Measurements from ENCODE around the gene LRRC1.

LRRC1 gene

DNA sequence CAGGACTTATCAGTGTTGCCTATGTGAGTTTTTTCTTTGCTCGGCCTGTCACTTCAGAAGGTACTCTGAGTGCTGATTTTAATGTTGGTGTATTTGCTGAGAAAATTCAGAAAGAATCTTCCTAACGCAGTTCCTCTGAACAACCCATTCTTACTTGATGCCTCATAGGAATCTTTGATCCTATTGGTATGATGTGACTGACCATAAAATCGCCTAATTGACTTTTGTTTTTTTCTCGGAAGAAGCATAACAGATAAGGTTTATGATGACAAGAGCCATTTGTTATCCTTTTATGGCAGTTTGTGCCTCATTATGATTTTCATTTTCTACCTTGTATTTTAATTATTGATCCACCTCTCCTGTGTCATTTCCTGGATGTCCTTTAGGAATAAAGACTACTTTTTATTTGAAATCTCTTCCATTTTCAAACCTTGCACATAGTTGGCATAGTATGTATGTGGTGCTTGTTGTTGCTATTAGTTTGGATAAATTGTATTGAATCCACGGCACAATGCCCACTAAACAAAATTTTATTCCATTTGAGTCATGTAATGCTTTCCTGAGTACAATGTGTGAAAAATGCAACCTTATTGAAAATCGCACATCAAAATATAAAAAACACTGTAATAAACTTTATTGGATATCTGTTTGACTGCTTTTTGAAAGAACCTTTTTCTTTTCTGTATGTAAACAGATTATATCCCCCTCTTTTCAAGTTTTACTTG lies 37.3 kb downstream of the LRRC1 start:
- Histone ChIP-seq H3K4me1 (ENCODE audit: control insufficient read depth, low read depth, low read length) (peaks cover 7% of the 10 kb centered on the region), H4K5ac (ENCODE audit: low read length) (no peak overlapping the region), H3K4me3 (ENCODE audit: low read length) (no peak overlapping the region), H3K4me2 (ENCODE audit: low read length) (no peak overlapping the region), H3K27ac (ENCODE audit: low read depth, low read length) (no peak overlapping the region), H3K79me1 (ENCODE audit: low read length) (peaks cover 6% of the 10 kb centered on the region), H3K23ac (ENCODE audit: low read length) (no peak overlapping the region), H3K9ac (ENCODE audit: low read length) (no peak overlapping the region), H2BK120ac (ENCODE audit: low read depth, low read length) (no peak overlapping the region), H3K4ac (ENCODE audit: low read depth, low read length) (no peak overlapping the region), H2BK5ac (ENCODE audit: low read length) (no peak overlapping the region), H3K18ac (ENCODE audit: low read length) (no peak overlapping the region), H3K27me3 (ENCODE audit: insufficient read depth, low read length, poor library complexity) (no peaks in the 10 kb centered on the region), H4K8ac (ENCODE audit: low read depth, low read length) (no peak overlapping the region), H3K56ac (ENCODE audit: low read length) (no peak overlapping the region), H3K36me3 (ENCODE audit: control insufficient read depth, insufficient read depth, low read length) (no peaks in the 10 kb centered on the region), H2AK5ac (ENCODE audit: low read length) (no peak overlapping the region), H3K79me2 (ENCODE audit: control insufficient read depth, insufficient read depth, low read length) (peaks cover 2% of the 10 kb centered on the region), H2BK15ac (replicated peaks; ENCODE audit: low read depth) (no peak overlapping the region)
- no CpG with 5 or more reads among the region's 6 CpGs for WGBS (ENCODE audit: extremely low coverage, insufficient coverage, low lambda C conversion rate)
- DNase-seq, result no peak

- DNase-seq, result no peak
- no peak overlapping the region for H3K18ac ChIP-seq (ENCODE audit: low read length)
- H3K4me3 ChIP-seq (ENCODE audit: low read length), result no peak overlapping the region
- no peak overlapping the region for H2BK15ac ChIP-seq (replicated peaks; ENCODE audit: low read depth)
- no peak overlapping the region for H4K8ac ChIP-seq (ENCODE audit: low read depth, low read length)
- no peak overlapping the region for H2BK120ac ChIP-seq (ENCODE audit: low read depth, low read length)
- H3K4ac ChIP-seq (ENCODE audit: low read depth, low read length), result no peak overlapping the region
- H2AK5ac ChIP-seq (ENCODE audit: low read length), result no peak overlapping the region
- no peak overlapping the region for H3K23ac ChIP-seq (ENCODE audit: low read length)
- H4K5ac ChIP-seq (ENCODE audit: low read length), result no peak overlapping the region
- peaks cover 5% of the 10 kb centered on the region for H3K79me1 ChIP-seq (ENCODE audit: low read length)
- no peak overlapping the region for H3K56ac ChIP-seq (ENCODE audit: low read length)
- H3K9ac ChIP-seq (ENCODE audit: low read length), result no peak overlapping the region
- H3K79me2 ChIP-seq (ENCODE audit: control insufficient read depth, insufficient read depth, low read length), result peaks cover 2% of the 10 kb centered on the region
- H3K27ac ChIP-seq (ENCODE audit: low read depth, low read length), result no peak overlapping the region
- H3K27me3 ChIP-seq (ENCODE audit: insufficient read depth, low read length, poor library complexity), result no peaks in the 10 kb centered on the region
- peaks cover 7% of the 10 kb centered on the region for H3K4me1 ChIP-seq (ENCODE audit: control insufficient read depth, low read depth, low read length)
- H3K36me3 ChIP-seq (ENCODE audit: control insufficient read depth, insufficient read depth, low read length), result no peaks in the 10 kb centered on the region
- no peak overlapping the region for H2BK5ac ChIP-seq (ENCODE audit: low read length)
- H3K4me2 ChIP-seq (ENCODE audit: low read length), result no peak overlapping the region
Measured at GRCh38 chr6:53833155-53833554, 38.4 kb downstream of the LRRC1 start.

DNA sequence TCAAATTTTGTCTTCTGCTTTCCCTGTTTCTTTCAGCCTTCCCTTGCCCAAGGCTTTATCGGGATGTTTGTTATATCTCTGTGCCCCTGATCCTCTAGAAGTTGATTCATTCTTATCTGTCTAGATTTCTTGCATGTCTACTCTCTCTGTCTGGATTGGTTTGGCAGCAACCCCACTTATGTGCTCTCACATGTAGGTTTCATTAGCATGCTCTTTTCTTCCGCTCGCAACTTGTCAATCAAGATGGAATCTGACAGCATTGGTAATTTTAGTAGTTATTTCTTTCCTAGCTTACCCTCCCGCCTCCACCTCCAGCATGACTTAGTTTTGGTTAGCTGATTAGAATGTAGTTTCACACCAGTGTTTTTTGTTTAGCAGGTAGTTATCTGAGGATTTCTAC lies 39.3 kb downstream of the LRRC1 start:
- H4K5ac ChIP-seq (ENCODE audit: low read length), result no peak overlapping the region
- H2BK120ac ChIP-seq (ENCODE audit: low read depth, low read length), result no peak overlapping the region
- H3K79me2 ChIP-seq (ENCODE audit: control insufficient read depth, insufficient read depth, low read length), result no peaks in the 10 kb centered on the region
- H2AK5ac ChIP-seq (ENCODE audit: low read length), result no peak overlapping the region
- no peak overlapping the region for H3K4ac ChIP-seq (ENCODE audit: low read depth, low read length)
- H2BK5ac ChIP-seq (ENCODE audit: low read length), result no peak overlapping the region
- no peak overlapping the region for H3K18ac ChIP-seq (ENCODE audit: low read length)
- peaks cover 3% of the 10 kb centered on the region for H3K79me1 ChIP-seq (ENCODE audit: low read length)
- peaks cover 7% of the 10 kb centered on the region for H3K4me1 ChIP-seq (ENCODE audit: control insufficient read depth, low read depth, low read length)
- no peak overlapping the region for H3K9ac ChIP-seq (ENCODE audit: low read length)
- no peak overlapping the region for H3K23ac ChIP-seq (ENCODE audit: low read length)
- no peaks in the 10 kb centered on the region for H3K36me3 ChIP-seq (ENCODE audit: control insufficient read depth, insufficient read depth, low read length)
- no peak overlapping the region for H3K4me3 ChIP-seq (ENCODE audit: low read length)
- WGBS (ENCODE audit: extremely low coverage, insufficient coverage, low lambda C conversion rate), result no CpG with 5 or more reads among the region's 4 CpGs
- no peak for DNase-seq
- no peaks in the 10 kb centered on the region for H3K27me3 ChIP-seq (ENCODE audit: insufficient read depth, low read length, poor library complexity)
- no peak overlapping the region for H2BK15ac ChIP-seq (replicated peaks; ENCODE audit: low read depth)
- no peak overlapping the region for H3K56ac ChIP-seq (ENCODE audit: low read length)
- H3K4me2 ChIP-seq (ENCODE audit: low read length), result no peak overlapping the region
- no peak overlapping the region for H3K27ac ChIP-seq (ENCODE audit: low read depth, low read length)
- H4K8ac ChIP-seq (ENCODE audit: low read depth, low read length), result no peak overlapping the region

GRCh38 chr6:53837865-53838769 lies 43.3 kb downstream of the LRRC1 start:
- no peak overlapping the region for H4K8ac ChIP-seq (ENCODE audit: low read depth, low read length)
- WGBS (ENCODE audit: extremely low coverage, insufficient coverage, low lambda C conversion rate), result no CpG with 5 or more reads among the region's 3 CpGs
- no peaks in the 10 kb centered on the region for H3K79me2 ChIP-seq (ENCODE audit: control insufficient read depth, insufficient read depth, low read length)
- no peak overlapping the region for H3K56ac ChIP-seq (ENCODE audit: low read length)
- DNase-seq, result no peak
- H2AK5ac ChIP-seq (ENCODE audit: low read length), result no peak overlapping the region
- H3K4ac ChIP-seq (ENCODE audit: low read depth, low read length), result no peak overlapping the region
- no peaks in the 10 kb centered on the region for H3K36me3 ChIP-seq (ENCODE audit: control insufficient read depth, insufficient read depth, low read length)
- no peak overlapping the region for H3K27ac ChIP-seq (ENCODE audit: low read depth, low read length)
- no peaks in the 10 kb centered on the region for H3K27me3 ChIP-seq (ENCODE audit: insufficient read depth, low read length, poor library complexity)
- H2BK120ac ChIP-seq (ENCODE audit: low read depth, low read length), result no peak overlapping the region
- no peak overlapping the region for H3K18ac ChIP-seq (ENCODE audit: low read length)
- H3K4me1 ChIP-seq (ENCODE audit: control insufficient read depth, low read depth, low read length), result peaks cover 3% of the 10 kb centered on the region
- H3K9ac ChIP-seq (ENCODE audit: low read length), result no peak overlapping the region
- no peak overlapping the region for H3K4me2 ChIP-seq (ENCODE audit: low read length)
- H2BK5ac ChIP-seq (ENCODE audit: low read length), result no peak overlapping the region
- H2BK15ac ChIP-seq (replicated peaks; ENCODE audit: low read depth), result no peak overlapping the region
- H3K79me1 ChIP-seq (ENCODE audit: low read length), result peaks cover 2% of the 10 kb centered on the region
- H3K4me3 ChIP-seq (ENCODE audit: low read length), result no peak overlapping the region
- no peak overlapping the region for H4K5ac ChIP-seq (ENCODE audit: low read length)
- no peak overlapping the region for H3K23ac ChIP-seq (ENCODE audit: low read length)

DNA sequence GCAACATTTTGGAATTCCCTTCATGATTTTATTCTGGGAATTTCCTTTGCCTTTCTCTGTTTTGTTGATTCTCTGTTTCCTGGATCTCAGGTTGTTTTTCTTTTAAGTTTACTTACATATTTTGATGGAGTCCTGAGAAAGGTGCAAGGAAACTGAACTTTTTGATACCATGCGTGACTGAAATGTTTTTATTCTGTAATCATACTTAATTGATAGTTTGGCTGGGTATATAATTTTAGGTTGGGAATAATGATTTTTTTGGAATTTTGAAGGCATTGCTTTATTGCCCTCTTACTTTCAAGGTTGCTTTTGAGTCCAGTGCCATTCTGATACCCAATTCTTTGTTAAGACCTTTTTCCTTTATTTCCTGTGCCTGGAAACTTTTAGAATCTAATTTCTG lies 45.2 kb downstream of the LRRC1 start:
- Histone ChIP-seq H3K18ac (ENCODE audit: low read length) (no peak overlapping the region), H3K9ac (ENCODE audit: low read length) (no peak overlapping the region), H3K4me3 (ENCODE audit: low read length) (no peak overlapping the region), H3K27ac (ENCODE audit: low read depth, low read length) (no peak overlapping the region), H2BK15ac (replicated peaks; ENCODE audit: low read depth) (no peak overlapping the region), H3K79me2 (ENCODE audit: control insufficient read depth, insufficient read depth, low read length) (no peaks in the 10 kb centered on the region), H3K79me1 (ENCODE audit: low read length) (peaks cover 2% of the 10 kb centered on the region), H4K5ac (ENCODE audit: low read length) (no peak overlapping the region), H3K4ac (ENCODE audit: low read depth, low read length) (no peak overlapping the region), H2BK5ac (ENCODE audit: low read length) (no peak overlapping the region), H3K36me3 (ENCODE audit: control insufficient read depth, insufficient read depth, low read length) (no peaks in the 10 kb centered on the region), H3K23ac (ENCODE audit: low read length) (no peak overlapping the region), H2BK120ac (ENCODE audit: low read depth, low read length) (no peak overlapping the region), H3K4me1 (ENCODE audit: control insufficient read depth, low read depth, low read length) (no peaks in the 10 kb centered on the region), H2AK5ac (ENCODE audit: low read length) (no peak overlapping the region), H4K8ac (ENCODE audit: low read depth, low read length) (no peak overlapping the region), H3K56ac (ENCODE audit: low read length) (no peak overlapping the region), H3K27me3 (ENCODE audit: insufficient read depth, low read length, poor library complexity) (no peaks in the 10 kb centered on the region), H3K4me2 (ENCODE audit: low read length) (no peak overlapping the region)
- no peak for DNase-seq
- WGBS (ENCODE audit: extremely low coverage, insufficient coverage, low lambda C conversion rate), result 100% methylated on average over 1 of the region's 1 CpG

Data from mesendoderm (in vitro differentiated cells).